ENCODE data around the gene IL12B.

The IL12B gene

GRCh38 chr5:159343295-159344094, 13.2 kb upstream of the IL12B start:
- no peak overlapping the region for H4K8ac ChIP-seq (ENCODE audit: low read depth, low read length)
- peaks cover 7% of the 10 kb centered on the region for H3K9me3 ChIP-seq (ENCODE audit: insufficient read depth, low read depth, low read length)
- no peak overlapping the region for H2AFZ ChIP-seq (ENCODE audit: insufficient read depth, low read length, poor library complexity)
- DNase-seq, result peak; percentile 86 to 96
- H3K14ac ChIP-seq (ENCODE audit: low read length), result no peak overlapping the region
- no peak overlapping the region for H3K9ac ChIP-seq (ENCODE audit: low read length)
- no peak overlapping the region for H3K4me2 ChIP-seq (ENCODE audit: low read length)
- no peaks in the 10 kb centered on the region for H3K79me2 ChIP-seq (ENCODE audit: control insufficient read depth, insufficient read depth, low read length, poor library complexity)
- no peak overlapping the region for H3K23ac ChIP-seq (ENCODE audit: low read length)
- H2BK120ac ChIP-seq (ENCODE audit: insufficient read depth, low read length, poor library complexity), result no peak overlapping the region
- no peak overlapping the region for H4K91ac ChIP-seq (ENCODE audit: low read depth, low read length)
- no peaks in the 10 kb centered on the region for H3K4me1 ChIP-seq (ENCODE audit: control insufficient read depth in 1 of 2, insufficient read depth in 2 of 2, low read length in 2 of 2)
- no peak overlapping the region for H2BK12ac ChIP-seq (ENCODE audit: low read length)
- no peak overlapping the region for H3K4me3 ChIP-seq (ENCODE audit: low read depth, low read length)
- no CpG with 5 or more reads among the region's 4 CpGs for whole genome bisulfite sequencing (ENCODE audit: extremely low coverage, insufficient coverage, insufficient read length)
- no peak overlapping the region for H4K12ac ChIP-seq (ENCODE audit: low read depth, low read length)
- H2BK5ac ChIP-seq (ENCODE audit: low read depth, low read length, poor library complexity), result no peak overlapping the region
- no peak overlapping the region for H3K4ac ChIP-seq (ENCODE audit: low read depth, low read length)
- H3K36me3 ChIP-seq (ENCODE audit: control insufficient read depth in 1 of 2, insufficient read depth in 2 of 2, low read length in 2 of 2), result no peaks in the 10 kb centered on the region
- no peaks in the 10 kb centered on the region for H3K79me1 ChIP-seq (ENCODE audit: low read length)
- H3K27ac ChIP-seq (ENCODE audit: low read depth, low read length), result no peak overlapping the region
- H3K18ac ChIP-seq (ENCODE audit: low read length), result no peak overlapping the region
- no peak overlapping the region for H2AK5ac ChIP-seq (ENCODE audit: low read length)
- no peaks in the 10 kb centered on the region for H3K27me3 ChIP-seq (ENCODE audit: insufficient read depth, low read length)

GRCh38 chr5:159342840-159343239, 12.6 kb upstream of the IL12B start:
- Histone ChIP-seq H3K9me3 (ENCODE audit: insufficient read depth, low read depth, low read length) (peaks cover 7% of the 10 kb centered on the region), H2BK120ac (ENCODE audit: insufficient read depth, low read length, poor library complexity) (no peak overlapping the region), H4K8ac (ENCODE audit: low read depth, low read length) (no peak overlapping the region), H3K79me1 (ENCODE audit: low read length) (no peaks in the 10 kb centered on the region), H2BK5ac (ENCODE audit: low read depth, low read length, poor library complexity) (no peak overlapping the region), H2AK5ac (ENCODE audit: low read length) (no peak overlapping the region), H4K12ac (ENCODE audit: low read depth, low read length) (no peak overlapping the region), H4K91ac (ENCODE audit: low read depth, low read length) (no peak overlapping the region), H3K27ac (ENCODE audit: low read depth, low read length) (no peak overlapping the region), H3K9ac (ENCODE audit: low read length) (no peak overlapping the region), H3K79me2 (ENCODE audit: control insufficient read depth, insufficient read depth, low read length, poor library complexity) (no peaks in the 10 kb centered on the region), H3K14ac (ENCODE audit: low read length) (no peak overlapping the region), H2BK12ac (ENCODE audit: low read length) (no peak overlapping the region), H3K23ac (ENCODE audit: low read length) (no peak overlapping the region), H3K27me3 (ENCODE audit: insufficient read depth, low read length) (no peaks in the 10 kb centered on the region), H3K18ac (ENCODE audit: low read length) (no peak overlapping the region), H2AFZ (ENCODE audit: insufficient read depth, low read length, poor library complexity) (no peak overlapping the region), H3K4me2 (ENCODE audit: low read length) (no peak overlapping the region), H3K4ac (ENCODE audit: low read depth, low read length) (no peak overlapping the region), H3K4me3 (ENCODE audit: low read depth, low read length) (no peak overlapping the region), H3K4me1 (ENCODE audit: control insufficient read depth in 1 of 2, insufficient read depth in 2 of 2, low read length in 2 of 2) (peaks cover 2% of the 10 kb centered on the region in 2 experiments), H3K36me3 (ENCODE audit: control insufficient read depth in 1 of 2, insufficient read depth in 2 of 2, low read length in 2 of 2) (no peaks in the 10 kb centered on the region)
- DNase-seq, result peak in 1 of 2 donors; percentile 3
- no CpG with 5 or more reads among the region's 1 CpG for WGBS (ENCODE audit: extremely low coverage, insufficient coverage, insufficient read length)

GRCh38 chr5:159341906-159342310, 11.6 kb upstream of the IL12B start:
- Histone ChIP-seq H3K4me1 (ENCODE audit: control insufficient read depth in 1 of 2, insufficient read depth in 2 of 2, low read length in 2 of 2) (peaks cover 2% of the 10 kb centered on the region in 2 experiments), H2BK5ac (ENCODE audit: low read depth, low read length, poor library complexity) (no peak overlapping the region), H3K4me2 (ENCODE audit: low read length) (no peak overlapping the region), H2AFZ (ENCODE audit: insufficient read depth, low read length, poor library complexity) (no peak overlapping the region), H3K4ac (ENCODE audit: low read depth, low read length) (no peak overlapping the region), H3K23ac (ENCODE audit: low read length) (no peak overlapping the region), H2AK5ac (ENCODE audit: low read length) (no peak overlapping the region), H3K9me3 (ENCODE audit: insufficient read depth, low read depth, low read length) (peaks cover 7% of the 10 kb centered on the region), H3K79me2 (ENCODE audit: control insufficient read depth, insufficient read depth, low read length, poor library complexity) (no peaks in the 10 kb centered on the region), H3K36me3 (ENCODE audit: control insufficient read depth in 1 of 2, insufficient read depth in 2 of 2, low read length in 2 of 2) (no peaks in the 10 kb centered on the region), H3K27ac (ENCODE audit: low read depth, low read length) (no peak overlapping the region), H3K27me3 (ENCODE audit: insufficient read depth, low read length) (no peaks in the 10 kb centered on the region), H3K14ac (ENCODE audit: low read length) (no peak overlapping the region), H3K18ac (ENCODE audit: low read length) (no peak overlapping the region), H4K12ac (ENCODE audit: low read depth, low read length) (no peak overlapping the region), H3K79me1 (ENCODE audit: low read length) (no peaks in the 10 kb centered on the region), H4K91ac (ENCODE audit: low read depth, low read length) (no peak overlapping the region), H2BK120ac (ENCODE audit: insufficient read depth, low read length, poor library complexity) (no peak overlapping the region), H2BK12ac (ENCODE audit: low read length) (no peak overlapping the region), H4K8ac (ENCODE audit: low read depth, low read length) (no peak overlapping the region), H3K4me3 (ENCODE audit: low read depth, low read length) (no peak overlapping the region), H3K9ac (ENCODE audit: low read length) (no peak overlapping the region)
- peak; percentile 66 to 92 for DNase-seq
- WGBS (ENCODE audit: extremely low coverage, insufficient coverage, insufficient read length), result no CpG with 5 or more reads among the region's 4 CpGs

- Histone ChIP-seq H3K27me3 (ENCODE audit: insufficient read depth, low read length) (no peaks in the 10 kb centered on the region), H4K91ac (ENCODE audit: low read depth, low read length) (no peak overlapping the region), H2AFZ (ENCODE audit: insufficient read depth, low read length, poor library complexity) (no peak overlapping the region), H3K79me2 (ENCODE audit: control insufficient read depth, insufficient read depth, low read length, poor library complexity) (no peaks in the 10 kb centered on the region), H3K4me2 (ENCODE audit: low read length) (no peak overlapping the region), H2BK5ac (ENCODE audit: low read depth, low read length, poor library complexity) (no peak overlapping the region), H4K12ac (ENCODE audit: low read depth, low read length) (no peak overlapping the region), H2AK5ac (ENCODE audit: low read length) (no peak overlapping the region), H2BK12ac (ENCODE audit: low read length) (no peak overlapping the region), H3K14ac (ENCODE audit: low read length) (no peak overlapping the region), H3K4me3 (ENCODE audit: low read depth, low read length) (no peak overlapping the region), H3K36me3 (ENCODE audit: control insufficient read depth in 1 of 2, insufficient read depth in 2 of 2, low read length in 2 of 2) (no peaks in the 10 kb centered on the region), H3K23ac (ENCODE audit: low read length) (no peak overlapping the region), H3K4ac (ENCODE audit: low read depth, low read length) (no peak overlapping the region), H3K9ac (ENCODE audit: low read length) (no peak overlapping the region), H4K8ac (ENCODE audit: low read depth, low read length) (no peak overlapping the region), H2BK120ac (ENCODE audit: insufficient read depth, low read length, poor library complexity) (no peak overlapping the region), H3K79me1 (ENCODE audit: low read length) (no peaks in the 10 kb centered on the region), H3K4me1 (ENCODE audit: control insufficient read depth in 1 of 2, insufficient read depth in 2 of 2, low read length in 2 of 2) (peaks cover 2% of the 10 kb centered on the region in 2 experiments), H3K18ac (ENCODE audit: low read length) (no peak overlapping the region), H3K27ac (ENCODE audit: low read depth, low read length) (no peak overlapping the region), H3K9me3 (ENCODE audit: insufficient read depth, low read depth, low read length) (peaks cover 7% of the 10 kb centered on the region)
- no peak for DNase-seq
- WGBS (ENCODE audit: extremely low coverage, insufficient coverage, insufficient read length), result no CpG with 5 or more reads among the region's 2 CpGs
Measured at GRCh38 chr5:159341145-159341544, 10.9 kb upstream of the IL12B start.

Data from trophoblast cell (in vitro differentiated cells and primary cell).